ENCODE measurements around the gene DNAI7. TPM values are rescaled to one million over a fixed set of nuclear protein-coding genes. Genes with fewer than 3 reads are reported as not detected.

The DNAI7 gene
- 0.23 TPM in 1 of 2 replicates, not detected in the other for total RNA-seq

DNA sequence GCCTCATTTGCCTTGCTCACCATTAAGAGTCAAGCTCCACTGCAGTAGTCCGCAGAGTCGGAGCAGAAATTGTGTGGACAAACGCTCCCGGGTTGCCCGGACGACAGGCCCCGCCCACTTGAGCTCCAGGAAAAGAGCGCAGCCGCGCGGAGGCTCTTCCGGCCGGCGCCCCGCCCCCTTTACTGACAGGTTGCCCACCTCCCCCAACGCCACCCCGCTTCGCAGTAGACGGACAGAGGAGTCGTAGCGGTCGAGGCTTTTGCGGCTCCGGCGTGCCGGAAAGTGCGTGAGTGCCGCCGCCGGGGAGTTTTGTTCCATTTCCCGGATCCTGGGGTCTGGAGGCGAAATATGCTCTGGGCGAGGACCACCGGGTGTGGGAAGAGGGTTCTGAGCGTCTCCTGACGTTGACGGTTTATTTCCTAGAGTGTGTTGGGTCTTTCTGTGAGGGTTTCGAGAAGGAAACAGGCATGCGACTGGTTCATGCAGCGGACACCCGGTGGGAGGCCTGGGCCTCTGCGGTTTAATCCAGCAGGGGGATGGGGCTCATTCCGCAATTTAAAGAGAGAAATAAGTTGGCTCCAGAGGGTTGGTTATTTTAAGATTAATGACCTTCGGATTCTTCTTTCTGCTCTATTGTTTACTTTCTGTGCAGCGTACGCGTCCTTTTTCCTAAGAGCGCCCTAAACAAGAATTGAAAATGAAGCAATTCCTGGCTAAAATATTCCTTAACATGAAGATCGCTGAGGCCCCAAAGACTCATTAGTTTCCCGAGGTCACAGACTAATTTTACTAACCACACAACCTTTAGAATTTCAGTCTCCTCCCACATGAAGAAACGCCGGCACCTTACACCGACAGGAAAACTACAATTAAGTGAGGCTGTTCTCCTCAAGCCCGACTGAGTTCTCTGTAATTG, at the start of gene DNAI7, which contains the start of gene ETFRF1:
Gene DNAI7, minus strand, starts transcription at position 105 of the 916 bp plus-strand sequence. Its CDS starts 82 bp downstream, at position 23.
Gene ETFRF1, plus strand, starts transcription at position 182 of the 916 bp plus-strand sequence. CDS start 8,720 bp downstream, outside the sequence.
- Mint-ChIP-seq H3K9me3 (no peaks in the 10 kb centered on the region), H3K4me1 (ENCODE audit: low read depth) (peaks cover 23% of the 10 kb centered on the region), H3K4me3 (peak within 1 kb of the TSS; percentile 98), H3K27me3 (ENCODE audit: insufficient read depth) (peaks cover 2% of the 10 kb centered on the region), H3K27ac (peak within 1 kb of the TSS; percentile 95), H3K36me3 (ENCODE audit: low read depth) (peaks cover 7% of the 10 kb centered on the region)
- intact Hi-C loops (cut with micrococcal nuclease), result loop anchor here (1.0 to 2.0 kb wide), 9 partner anchors 8 to 1638 kb away; partner anchors contain the start of gene ITPR2
- DNase-seq (ENCODE audit: low spot score), result peak; percentile 92

- Mint-ChIP-seq H3K4me1 (ENCODE audit: low read depth) (peaks cover 33% of the 10 kb centered on the region), H3K4me3 (no peak overlapping the region), H3K27ac (no peak overlapping the region), H3K36me3 (ENCODE audit: low read depth) (peaks cover 42% of the 10 kb centered on the region), H3K9me3 (no peaks in the 10 kb centered on the region), H3K27me3 (ENCODE audit: insufficient read depth) (no peaks in the 10 kb centered on the region)
- intact Hi-C loops (cut with micrococcal nuclease), result loop anchor here (10.0 kb wide), 1 partner anchor 351 kb away; no protein-coding TSS in a partner anchor
- DNase-seq (ENCODE audit: low spot score), result no peak
These were observed 48.7 kb upstream of the DNAI7 start for GRCh38 chr12:25243680-25243990.

GRCh38 chr12:25242981-25243679, 48.2 kb upstream of the DNAI7 start:
- intact Hi-C loops (cut with micrococcal nuclease), result loop anchor here (10.0 kb wide), 1 partner anchor 352 kb away; no protein-coding TSS in a partner anchor
- peaks cover 28% of the 10 kb centered on the region for H3K4me1 Mint-ChIP-seq (ENCODE audit: low read depth)
- H3K36me3 Mint-ChIP-seq (ENCODE audit: low read depth), result peaks cover 41% of the 10 kb centered on the region
- no peaks in the 10 kb centered on the region for H3K9me3 Mint-ChIP-seq
- H3K27me3 Mint-ChIP-seq (ENCODE audit: insufficient read depth), result no peaks in the 10 kb centered on the region
- no peak overlapping the region for H3K27ac Mint-ChIP-seq
- no peak for DNase-seq (ENCODE audit: low spot score)
- H3K4me3 Mint-ChIP-seq, result no peak overlapping the region

DNA sequence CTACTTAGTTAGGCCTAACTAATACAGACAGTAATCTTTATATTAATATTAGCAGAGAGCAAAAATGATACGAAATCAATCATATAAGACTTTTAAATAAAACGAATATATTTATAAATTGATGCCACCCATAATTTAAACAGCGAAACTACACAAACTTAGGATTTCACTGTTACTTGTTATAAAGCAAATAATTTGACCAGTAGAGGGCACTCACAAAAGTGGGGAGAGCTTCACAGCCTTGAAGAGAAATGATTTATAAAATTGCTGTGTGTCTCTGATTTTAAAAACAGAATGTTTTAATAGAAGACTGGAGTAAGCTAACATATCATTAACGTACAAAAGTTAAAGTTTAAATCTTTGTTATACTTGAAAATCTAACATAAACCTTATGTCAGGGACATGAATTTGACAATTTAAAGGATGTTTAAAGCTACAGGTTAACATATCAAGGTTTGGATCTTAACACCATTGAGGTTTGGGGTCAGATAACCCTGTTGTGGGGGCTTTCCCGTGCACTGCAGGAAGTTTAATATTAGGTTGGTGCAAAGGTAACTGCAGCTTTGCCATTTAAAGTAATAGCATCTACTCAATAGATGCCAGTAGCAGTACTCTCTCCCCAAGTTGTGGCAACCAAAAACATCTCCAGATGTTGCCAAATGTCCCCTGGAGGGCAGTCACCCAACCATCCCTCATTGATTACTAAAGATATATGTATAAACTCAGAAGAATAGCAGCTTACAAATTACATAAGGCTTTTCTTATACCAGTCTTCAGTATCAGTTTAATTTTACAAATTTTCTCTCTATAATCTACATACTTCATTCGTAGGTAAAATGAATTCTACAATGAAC, 46.4 kb upstream of the DNAI7 start:
- DNase-seq (ENCODE audit: low spot score), result no peak
- H3K4me1 Mint-ChIP-seq (ENCODE audit: low read depth), result peaks cover 29% of the 10 kb centered on the region
- no peaks in the 10 kb centered on the region for H3K9me3 Mint-ChIP-seq
- intact Hi-C loops (cut with micrococcal nuclease), result loop anchor here (1.0 to 10.0 kb wide), 5 partner anchors 9 to 353 kb away; partner anchors contain the start of gene KRAS
- H3K4me3 Mint-ChIP-seq, result no peak overlapping the region
- H3K36me3 Mint-ChIP-seq (ENCODE audit: low read depth), result peaks cover 44% of the 10 kb centered on the region
- H3K27ac Mint-ChIP-seq, result no peak overlapping the region
- no peaks in the 10 kb centered on the region for H3K27me3 Mint-ChIP-seq (ENCODE audit: insufficient read depth)

DNA sequence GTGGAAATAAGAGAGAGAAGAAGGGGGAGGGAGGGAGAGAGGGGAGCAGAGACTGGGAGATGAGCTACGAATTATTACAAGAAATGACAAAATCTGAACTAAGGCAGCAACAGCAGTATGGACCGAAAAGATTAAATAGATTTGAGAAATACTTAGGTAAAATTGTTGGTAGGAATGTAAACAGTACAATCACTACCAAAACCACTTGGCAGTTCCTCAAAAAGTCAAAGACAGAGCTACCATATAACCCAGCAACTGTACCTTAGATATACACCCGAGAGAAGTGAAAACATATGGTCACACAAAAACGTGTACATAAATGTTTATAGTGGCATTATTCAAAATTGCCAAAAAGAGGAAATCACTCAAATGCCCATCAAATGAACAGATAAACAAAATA, 41.7 kb upstream of the DNAI7 start:
- no peaks in the 10 kb centered on the region for H3K9me3 Mint-ChIP-seq
- no peaks in the 10 kb centered on the region for H3K27me3 Mint-ChIP-seq (ENCODE audit: insufficient read depth)
- peaks cover 39% of the 10 kb centered on the region for H3K36me3 Mint-ChIP-seq (ENCODE audit: low read depth)
- intact Hi-C loops (cut with micrococcal nuclease), result no loop called here
- H3K27ac Mint-ChIP-seq, result peak overlapping the region; percentile 61
- no peak for DNase-seq (ENCODE audit: low spot score)
- H3K4me1 Mint-ChIP-seq (ENCODE audit: low read depth), result peaks cover 26% of the 10 kb centered on the region
- no peak overlapping the region for H3K4me3 Mint-ChIP-seq

DNA sequence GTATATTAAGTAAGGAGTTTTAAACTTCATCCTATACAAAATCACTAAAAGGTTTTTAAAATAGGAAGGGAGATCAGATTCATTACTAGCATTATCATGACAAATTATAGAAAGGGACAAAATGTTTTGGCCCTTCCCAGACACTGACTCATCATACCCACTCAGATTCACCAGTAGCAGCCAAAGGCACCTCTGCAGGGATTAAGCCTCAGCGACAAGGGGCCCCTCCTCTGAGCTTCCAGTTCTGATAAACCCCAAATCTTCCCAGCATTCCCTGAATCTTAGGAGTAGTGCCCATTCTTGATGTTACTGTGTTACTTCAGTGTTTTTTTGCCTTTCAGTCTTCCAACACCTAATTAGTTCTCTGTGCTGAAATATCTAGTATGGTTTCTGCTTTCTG, 41.2 kb upstream of the DNAI7 start:
- Mint-ChIP-seq H3K4me3 (no peak overlapping the region), H3K9me3 (no peaks in the 10 kb centered on the region), H3K27ac (peak overlapping the region; percentile 61), H3K36me3 (ENCODE audit: low read depth) (peaks cover 39% of the 10 kb centered on the region), H3K4me1 (ENCODE audit: low read depth) (peaks cover 21% of the 10 kb centered on the region), H3K27me3 (ENCODE audit: insufficient read depth) (no peaks in the 10 kb centered on the region)
- no peak for DNase-seq (ENCODE audit: low spot score)
- intact Hi-C loops (cut with micrococcal nuclease), result no loop called here

GRCh38 chr12:25213338-25213737, 18.4 kb upstream of the DNAI7 start:
- intact Hi-C loops (cut with micrococcal nuclease), result loop anchor here (5.0 kb wide), 1 partner anchor 39 kb away; the partner anchor contains the start of gene KRAS
- peaks cover 16% of the 10 kb centered on the region for H3K36me3 Mint-ChIP-seq (ENCODE audit: low read depth)

GRCh38 chr12:25208554-25208953, 13.6 kb upstream of the DNAI7 start:
- no peak overlapping the region for H3K4me3 Mint-ChIP-seq
- no peaks in the 10 kb centered on the region for H3K27me3 Mint-ChIP-seq (ENCODE audit: insufficient read depth)
- intact Hi-C loops (cut with micrococcal nuclease), result no loop called here
- H3K36me3 Mint-ChIP-seq (ENCODE audit: low read depth), result peaks cover 18% of the 10 kb centered on the region
- H3K9me3 Mint-ChIP-seq, result no peaks in the 10 kb centered on the region
- H3K4me1 Mint-ChIP-seq (ENCODE audit: low read depth), result no peaks in the 10 kb centered on the region
- no peak for DNase-seq (ENCODE audit: low spot score)
- H3K27ac Mint-ChIP-seq, result peak overlapping the region; percentile 29

More at GRCh38 chr12:25213338-25213737, 18.4 kb upstream of the DNAI7 start:
- no peak for DNase-seq (ENCODE audit: low spot score)
- H3K9me3 Mint-ChIP-seq, result no peaks in the 10 kb centered on the region
- no peak overlapping the region for H3K4me3 Mint-ChIP-seq
- H3K4me1 Mint-ChIP-seq (ENCODE audit: low read depth), result no peaks in the 10 kb centered on the region
- no peak overlapping the region for H3K27ac Mint-ChIP-seq
- H3K27me3 Mint-ChIP-seq (ENCODE audit: insufficient read depth), result no peaks in the 10 kb centered on the region

GRCh38 chr12:25207846-25208245, 12.9 kb upstream of the DNAI7 start:
- Mint-ChIP-seq H3K4me3 (no peak overlapping the region), H3K4me1 (ENCODE audit: low read depth) (no peaks in the 10 kb centered on the region), H3K9me3 (no peaks in the 10 kb centered on the region), H3K36me3 (ENCODE audit: low read depth) (peaks cover 20% of the 10 kb centered on the region), H3K27me3 (ENCODE audit: insufficient read depth) (no peaks in the 10 kb centered on the region), H3K27ac (no peak overlapping the region)
- no peak for DNase-seq (ENCODE audit: low spot score)
- intact Hi-C loops (cut with micrococcal nuclease), result no loop called here

DNA sequence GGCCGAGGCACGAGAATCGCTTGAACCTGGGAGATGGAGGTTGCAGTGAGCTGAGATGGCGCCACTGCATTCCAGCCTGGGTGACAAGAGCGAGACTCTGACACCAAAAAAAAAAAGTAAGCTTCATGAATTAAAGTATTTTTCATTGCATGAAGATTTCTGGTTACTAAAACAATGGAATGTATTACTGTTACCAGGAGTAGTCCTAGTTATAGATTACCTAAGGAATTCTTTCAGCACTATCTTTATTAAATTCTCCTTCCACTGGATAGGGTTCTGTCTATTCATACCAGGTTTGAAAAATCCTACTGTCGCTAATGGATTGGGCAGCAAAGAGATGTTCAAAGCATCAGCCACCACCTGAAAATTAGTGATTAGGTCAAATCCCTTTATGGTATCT, 12.5 kb upstream of the DNAI7 start:
- H3K27me3 Mint-ChIP-seq (ENCODE audit: insufficient read depth), result no peaks in the 10 kb centered on the region
- no peaks in the 10 kb centered on the region for H3K9me3 Mint-ChIP-seq
- H3K4me3 Mint-ChIP-seq, result no peak overlapping the region
- no peak for DNase-seq (ENCODE audit: low spot score)
- no peaks in the 10 kb centered on the region for H3K4me1 Mint-ChIP-seq (ENCODE audit: low read depth)
- intact Hi-C loops (cut with micrococcal nuclease), result no loop called here
- H3K27ac Mint-ChIP-seq, result no peak overlapping the region
- peaks cover 22% of the 10 kb centered on the region for H3K36me3 Mint-ChIP-seq (ENCODE audit: low read depth)

- no peaks in the 10 kb centered on the region for H3K4me1 Mint-ChIP-seq (ENCODE audit: low read depth)
- no peak for DNase-seq (ENCODE audit: low spot score)
- intact Hi-C loops (cut with micrococcal nuclease), result no loop called here
- no peaks in the 10 kb centered on the region for H3K27me3 Mint-ChIP-seq (ENCODE audit: insufficient read depth)
- H3K36me3 Mint-ChIP-seq (ENCODE audit: low read depth), result peaks cover 26% of the 10 kb centered on the region
- H3K4me3 Mint-ChIP-seq, result no peak overlapping the region
- no peaks in the 10 kb centered on the region for H3K9me3 Mint-ChIP-seq
- H3K27ac Mint-ChIP-seq, result no peak overlapping the region
These were observed 7.2 kb upstream of the DNAI7 start for GRCh38 chr12:25202137-25202536.

- no peaks in the 10 kb centered on the region for H3K9me3 Mint-ChIP-seq
- intact Hi-C loops (cut with micrococcal nuclease), result no loop called here
- DNase-seq (ENCODE audit: low spot score), result no peak
- peaks cover 19% of the 10 kb centered on the region for H3K36me3 Mint-ChIP-seq (ENCODE audit: low read depth)
- no peaks in the 10 kb centered on the region for H3K27me3 Mint-ChIP-seq (ENCODE audit: insufficient read depth)
- H3K27ac Mint-ChIP-seq, result no peak overlapping the region
- no peak overlapping the region for H3K4me3 Mint-ChIP-seq
- peaks cover 5% of the 10 kb centered on the region for H3K4me1 Mint-ChIP-seq (ENCODE audit: low read depth)
These were observed 5.7 kb upstream of the DNAI7 start for GRCh38 chr12:25200703-25201102.
